Measurements from ENCODE around the gene DEFB110.

The DEFB110 gene

GRCh38 chr6:50030777-50031562 is 9.2 kb upstream of the DEFB110 start:
- no peak for TF ChIP-seq CTCF (IDR thresholded peaks at IDR 0.05)
- no peaks in the 10 kb centered on the region for H3K27me3 ChIP-seq
- no peaks in the 10 kb centered on the region for H3K36me3 ChIP-seq
- no peaks in the 10 kb centered on the region for H3K4me1 ChIP-seq (ENCODE audit: control insufficient read depth in 1 of 2, insufficient read depth in 1 of 2, low read depth in 1 of 2, low read length in 1 of 2)
- H3K27ac ChIP-seq, result no peak overlapping the region
- H3K9me3 ChIP-seq, result no peaks in the 10 kb centered on the region
- no peak overlapping the region for H3K4me3 ChIP-seq (ENCODE audit: low read depth in 1 of 2, low read length in 1 of 2)

- Histone ChIP-seq H3K27me3 (no peaks in the 10 kb centered on the region), H3K27ac (no peak overlapping the region), H3K4me3 (ENCODE audit: low read depth in 1 of 2, low read length in 1 of 2) (no peak overlapping the region), H3K4me1 (ENCODE audit: control insufficient read depth in 1 of 2, insufficient read depth in 1 of 2, low read depth in 1 of 2, low read length in 1 of 2) (no peaks in the 10 kb centered on the region), H3K36me3 (no peaks in the 10 kb centered on the region), H3K9me3 (no peaks in the 10 kb centered on the region)
- no peak for TF ChIP-seq CTCF (IDR thresholded peaks at IDR 0.05)
Observed at GRCh38 chr6:50030350-50030749, 8.6 kb upstream of the DEFB110 start.

GRCh38 chr6:50025258-50025657 is 3.5 kb upstream of the DEFB110 start:
- Histone ChIP-seq H3K36me3 (no peaks in the 10 kb centered on the region), H3K27me3 (no peaks in the 10 kb centered on the region), H3K27ac (no peak overlapping the region), H3K4me1 (ENCODE audit: control insufficient read depth in 1 of 2, insufficient read depth in 1 of 2, low read depth in 1 of 2, low read length in 1 of 2) (no peaks in the 10 kb centered on the region), H3K4me3 (ENCODE audit: low read depth in 1 of 2, low read length in 1 of 2) (no peak overlapping the region), H3K9me3 (no peaks in the 10 kb centered on the region)
- TF ChIP-seq CTCF (IDR thresholded peaks at IDR 0.05), result no peak

GRCh38 chr6:50007819-50008218 is 14.0 kb downstream of the DEFB110 start:
- Histone ChIP-seq H3K27me3 (no peaks in the 10 kb centered on the region), H3K4me1 (ENCODE audit: control insufficient read depth in 1 of 2, insufficient read depth in 1 of 2, low read depth in 1 of 2, low read length in 1 of 2) (no peaks in the 10 kb centered on the region), H3K9me3 (no peaks in the 10 kb centered on the region), H3K36me3 (no peaks in the 10 kb centered on the region), H3K4me3 (ENCODE audit: low read depth in 1 of 2, low read length in 1 of 2) (no peak overlapping the region), H3K27ac (no peak overlapping the region)
- TF ChIP-seq CTCF (IDR thresholded peaks at IDR 0.05), result no peak

GRCh38 chr6:50003139-50003538 is 18.7 kb downstream of the DEFB110 start:
- TF ChIP-seq CTCF (IDR thresholded peaks at IDR 0.05), result no peak
- Histone ChIP-seq H3K9me3 (no peaks in the 10 kb centered on the region), H3K4me3 (ENCODE audit: low read depth in 1 of 2, low read length in 1 of 2) (no peak overlapping the region), H3K27me3 (no peaks in the 10 kb centered on the region), H3K36me3 (no peaks in the 10 kb centered on the region), H3K27ac (no peak overlapping the region), H3K4me1 (ENCODE audit: control insufficient read depth in 1 of 2, insufficient read depth in 1 of 2, low read depth in 1 of 2, low read length in 1 of 2) (no peaks in the 10 kb centered on the region)

All from neutrophil (primary cell).